IMR-90 (cell line): ENCODE results near the gene CFAP70. TPM values are rescaled to one million over a fixed set of nuclear protein-coding genes. Genes with fewer than 3 reads are reported as not detected.

Source experiments
- ATAC-seq: fragments of 200-7000 bp; cut with Tn5 transposase; 2 replicates; pipeline ENCODE4 v1.9.1; 2020; ENCODE audit warnings: low read depth, mild to moderate bottlenecking, moderate library complexity
- BruUV-seq: library from RNA; stranded (reverse); fragments of 400-500 nt; replicated peaks from 2 replicates; lab custom pipeline; 2021; lab: Mats Ljungman, UMichigan
- CTCF ChIA-PET: fragments of 300-600 bp; formaldehyde crosslinking; extraction: SDS; loops from one replicate; lab custom pipeline; 2021; ENCODE audit warnings: antibody characterized with exemption; lab: Yijun Ruan, JAX
- POLR2A ChIA-PET: fragments of 300-600 bp; sonication (Branson Sonifier 250); formaldehyde crosslinking; loops from one replicate; lab custom pipeline; 2022; ENCODE audit warnings: antibody characterized with exemption; ENCODE audit not compliant: unreplicated experiment; lab: Charles Lee
- DNase-seq: peaks from one replicate; pipeline ENCODE4 v3.0.0; 2013
- H2AFZ ChIP-seq: replicated peaks from 2 replicates; pipeline ENCODE3; 2013; ENCODE audit warnings: low read length, mild to moderate bottlenecking; ENCODE audit not compliant: poor library complexity
- H2AK5ac ChIP-seq: 2 replicates; pipeline ENCODE4 v1.6.1; 2013; ENCODE audit warnings: low read depth, low read length, inconsistent platforms
- H2AK9ac ChIP-seq: replicated peaks from 2 replicates; pipeline ENCODE3; 2013; ENCODE audit warnings: mild to moderate bottlenecking, low read depth, low read length, moderate library complexity; ENCODE audit not compliant: poor library complexity
- H2BK120ac ChIP-seq: 2 replicates; pipeline ENCODE4 v1.6.1; 2013; ENCODE audit warnings: low read depth, low read length, inconsistent platforms
- H2BK15ac ChIP-seq: 3 replicates; pipeline ENCODE4 v1.6.1; 2013; ENCODE audit warnings: low read depth, low read length, inconsistent platforms
- H2BK20ac ChIP-seq: 2 replicates; pipeline ENCODE4 v1.6.1; 2013; ENCODE audit warnings: low read depth, mild to moderate bottlenecking, inconsistent platforms, low read length, moderate library complexity
- H2BK5ac ChIP-seq: 2 replicates; pipeline ENCODE4 v1.6.1; 2013; ENCODE audit warnings: mild to moderate bottlenecking, low read depth, low read length, inconsistent platforms; ENCODE audit not compliant: poor library complexity, severe bottlenecking
- H3K14ac ChIP-seq: replicated peaks from 2 replicates; pipeline ENCODE4 v1.6.1; 2013; ENCODE audit warnings: low read depth, low read length, inconsistent platforms
- H3K18ac ChIP-seq: 2 replicates; pipeline ENCODE4 v1.6.1; 2013; ENCODE audit warnings: low read depth, low read length, control low read depth
- H3K23ac ChIP-seq: 2 replicates; pipeline ENCODE4 v1.6.1; 2013; ENCODE audit warnings: low read depth, low read length, inconsistent platforms
- H3K27ac ChIP-seq: 2 replicates; pipeline ENCODE4 v1.5.1; 2013; ENCODE audit warnings: mild to moderate bottlenecking, control low read depth, low read length; ENCODE audit not compliant: insufficient read depth
- H3K27me3 ChIP-seq: 2 replicates; pipeline ENCODE4 v1.6.1; 2013; ENCODE audit warnings: low read length; ENCODE audit not compliant: control insufficient read depth, insufficient read depth
- H3K36me3 ChIP-seq: 2 replicates; pipeline ENCODE4 v1.6.1; 2013; ENCODE audit warnings: low read length, mixed read lengths; ENCODE audit not compliant: control insufficient read depth, insufficient read depth
- H3K4ac ChIP-seq: 2 replicates; pipeline ENCODE4 v1.6.1; 2013; ENCODE audit warnings: low read depth, low read length, inconsistent platforms
- H3K4me1 ChIP-seq: 2 replicates; pipeline ENCODE4 v1.6.1; 2013; ENCODE audit warnings: low read length, mixed read lengths; ENCODE audit not compliant: control insufficient read depth, insufficient read depth
- H3K4me2 ChIP-seq: 2 replicates; pipeline ENCODE4 v1.6.1; 2013; ENCODE audit warnings: low read depth, mild to moderate bottlenecking, control low read depth, low read length, moderate library complexity
- H3K4me3 ChIP-seq: 2 replicates; pipeline ENCODE4 v1.5.1; 2013; ENCODE audit warnings: low read depth, mild to moderate bottlenecking, control low read depth, low read length, moderate library complexity; ENCODE audit not compliant: insufficient read depth
- H3K56ac ChIP-seq: 2 replicates; pipeline ENCODE4 v1.6.1; 2013; ENCODE audit warnings: low read length, inconsistent platforms; ENCODE audit not compliant: insufficient read depth; ENCODE audit errors: extremely low read depth
- H3K79me1 ChIP-seq, 2 experiments: 2 replicates each; pipeline ENCODE4 v1.6.1; 2013; ENCODE audit warnings: low read length in 2 of 2, inconsistent platforms in 1 of 2, low read depth in 1 of 2
- H3K9ac ChIP-seq: 2 replicates; pipeline ENCODE4 v1.6.1; 2013; ENCODE audit warnings: low read depth, low read length, control low read depth
- H3K9me1 ChIP-seq: 2 replicates; pipeline ENCODE4 v1.6.1; 2013; ENCODE audit warnings: low read length, inconsistent platforms; ENCODE audit not compliant: insufficient read depth
- H3K9me3 ChIP-seq: 2 replicates; pipeline ENCODE4 v1.6.1; 2013; ENCODE audit warnings: low read length; ENCODE audit not compliant: control insufficient read depth, insufficient read depth
- H4K20me1 ChIP-seq: 2 replicates; pipeline ENCODE4 v1.6.1; 2013; ENCODE audit warnings: low read length, inconsistent platforms; ENCODE audit not compliant: insufficient read depth
- H4K5ac ChIP-seq: 2 replicates; pipeline ENCODE4 v1.6.1; 2013; ENCODE audit warnings: mild to moderate bottlenecking, low read depth, low read length, control low read depth
- H4K8ac ChIP-seq, 2 experiments: 2 replicates each; pipeline ENCODE4 v1.6.1; 2013; ENCODE audit warnings: low read depth in 2 of 2, low read length in 2 of 2, control low read depth in 1 of 2, inconsistent platforms in 1 of 2
- H4K91ac ChIP-seq: 2 replicates; pipeline ENCODE4 v1.6.1; 2013; ENCODE audit warnings: low read depth, low read length, inconsistent platforms; ENCODE audit not compliant: insufficient read depth
- CHD1 ChIP-seq: IDR thresholded peaks from 2 replicates; pipeline ENCODE4 v1.6.1; 2012; ENCODE audit warnings: low read depth, low read length, improper control_type of control experiment
- FOS ChIP-seq: fragments of 150-350 bp; IDR thresholded peaks from 2 replicates; pipeline ENCODE4 v1.6.1; 2016; ENCODE audit warnings: low read depth, low read length
- MAFK ChIP-seq: IDR thresholded peaks from 2 replicates; pipeline ENCODE4 v1.6.1; 2012; ENCODE audit warnings: low read depth, low read length, improper control_type of control experiment
- MXI1 ChIP-seq: IDR thresholded peaks from 2 replicates; pipeline ENCODE4 v1.6.1; 2012; ENCODE audit warnings: low read depth, mild to moderate bottlenecking, low read length, moderate library complexity, borderline replicate concordance
- NFE2L2 ChIP-seq: fragments of 150-350 bp; IDR thresholded peaks from 2 replicates; pipeline ENCODE4 v1.6.1; 2016; ENCODE audit warnings: low read depth, mild to moderate bottlenecking, low read length
- RFX5 ChIP-seq: IDR thresholded peaks from 2 replicates; pipeline ENCODE4 v1.8.0; 2012; ENCODE audit warnings: low read depth, mild to moderate bottlenecking, low read length, moderate library complexity
- SMC3 ChIP-seq: fragments of 150-350 bp; IDR thresholded peaks from 2 replicates; pipeline ENCODE4 v1.6.1; 2016; ENCODE audit warnings: low read depth, mild to moderate bottlenecking, antibody characterized with exemption, low read length, moderate library complexity
- WGBS, 2 experiments: methylation state at CpG; one replicate each; pipeline versions ENCODE4 v1.1.5 to v1.1.7; 2013; ENCODE audit warnings: missing lambda C conversion rate in 2 of 2; ENCODE audit not compliant: insufficient read length in 1 of 2; ENCODE audit errors: extremely low coverage in 2 of 2; 5-methylcytosine and 5-hydroxymethylcytosine counted together
- dilution Hi-C: fragments of 300-500 bp; cut with HindIII; formaldehyde crosslinking; loops from one replicate; pipeline ENCODE4 v1.14.3; 2018; ENCODE audit warnings: low sequenced_read_pairs; ENCODE audit not compliant: unreplicated experiment
- in situ Hi-C: fragments of 300-500 bp; cut with MboI; formaldehyde crosslinking; loops from 3 replicates; pipeline ENCODE4 v1.14.3; 2019; ENCODE audit warnings: low sequenced_read_pairs, inconsistent platforms, mixed read lengths
- intact Hi-C: fragments of 100-400 bp; cut with micrococcal nuclease; formaldehyde crosslinking; loops from 2 replicates; pipeline ENCODE4 v1.10.0; 2022
- polyA plus RNA-seq, 3 experiments: library from polyadenylated mRNA; depleted of rRNA; stranded (reverse); fragments of >200 nt; gene quantifications; 2 replicates each; pipeline ENCODE4 v1.2.3, GENCODE V29; 2012; ENCODE audit warnings: low replicate concordance in 1 of 3
- total RNA-seq: library from RNA; depleted of rRNA; stranded (reverse); fragments of >200 nt; gene quantifications from 2 replicates; pipeline ENCODE4 v1.2.3, GENCODE V29; 2012
- TF ChIP-seq, protein P1 (sequence below): fragments of 150-350 bp; IDR thresholded peaks from 2 replicates; pipeline ENCODE4 v1.6.1; 2016; ENCODE audit warnings: low read depth, mild to moderate bottlenecking, low read length, moderate library complexity, borderline replicate concordance

CFAP70 gene
- total and polyA plus RNA-seq, 2 of the 4 experiments (the other 2 are of a cell fraction), result 0.15 to 0.18 TPM

DNA sequence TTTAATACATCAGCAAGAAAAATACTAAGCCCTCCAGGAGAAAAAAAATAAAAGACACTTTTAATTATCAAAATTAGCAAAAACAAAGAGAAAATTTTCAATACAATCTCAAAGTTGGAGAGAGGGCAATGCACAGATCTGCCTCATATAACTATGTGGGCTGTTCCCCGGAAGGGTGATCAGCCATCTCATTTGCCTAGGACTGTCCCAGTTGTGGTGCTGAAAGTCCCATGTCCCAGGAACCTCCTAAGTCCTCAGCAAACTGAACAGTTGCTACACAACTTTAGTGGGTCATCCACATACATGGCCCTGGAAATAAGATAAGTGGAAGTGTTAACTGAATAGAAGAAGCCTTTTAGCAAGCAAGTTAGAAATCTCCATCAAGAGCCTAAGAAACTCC is 14.4 kb downstream of the CFAP70 start:
- Histone ChIP-seq H3K18ac (no peak overlapping the region), H2BK5ac (no peak overlapping the region), H2AFZ (no peak overlapping the region), H3K27ac (no peak overlapping the region), H3K79me1 (no peaks in the 10 kb centered on the region), H3K4ac (no peak overlapping the region), H3K36me3 (no peaks in the 10 kb centered on the region), H2BK15ac (no peak overlapping the region), H2AK5ac (no peak overlapping the region), H3K9me1 (no peaks in the 10 kb centered on the region), H3K9ac (no peak overlapping the region), H4K5ac (no peak overlapping the region), H3K14ac (no peak overlapping the region), H3K9me3 (no peaks in the 10 kb centered on the region), H4K91ac (no peak overlapping the region), H3K23ac (no peak overlapping the region), H3K4me2 (no peak overlapping the region), H4K20me1 (no peaks in the 10 kb centered on the region), H3K56ac (no peak overlapping the region), H4K8ac (no peak overlapping the region), H2BK120ac (no peak overlapping the region), H2AK9ac (no peak overlapping the region), H3K27me3 (peaks cover 4% of the 10 kb centered on the region), H3K4me1 (no peaks in the 10 kb centered on the region), H2BK20ac (no peak overlapping the region), H3K4me3 (no peak overlapping the region)
- ATAC-seq, result no peak
- ChIA-PET CTCF (no interaction called here), POLR2A (no interaction called here)
- dilution Hi-C loops (no loop called here), in situ Hi-C loops (no loop called here), intact Hi-C loops (loop anchor here (5.0 kb wide), 1 partner anchor 42 kb away; no protein-coding TSS in a partner anchor)
- TF ChIP-seq MXI1, result no peak
- no peak for TF ChIP-seq SMC3
- no peak for TF ChIP-seq NFE2L2
- TF ChIP-seq CHD1, result no peak
- TF ChIP-seq MAFK, result no peak
- TF ChIP-seq, protein P1, sequence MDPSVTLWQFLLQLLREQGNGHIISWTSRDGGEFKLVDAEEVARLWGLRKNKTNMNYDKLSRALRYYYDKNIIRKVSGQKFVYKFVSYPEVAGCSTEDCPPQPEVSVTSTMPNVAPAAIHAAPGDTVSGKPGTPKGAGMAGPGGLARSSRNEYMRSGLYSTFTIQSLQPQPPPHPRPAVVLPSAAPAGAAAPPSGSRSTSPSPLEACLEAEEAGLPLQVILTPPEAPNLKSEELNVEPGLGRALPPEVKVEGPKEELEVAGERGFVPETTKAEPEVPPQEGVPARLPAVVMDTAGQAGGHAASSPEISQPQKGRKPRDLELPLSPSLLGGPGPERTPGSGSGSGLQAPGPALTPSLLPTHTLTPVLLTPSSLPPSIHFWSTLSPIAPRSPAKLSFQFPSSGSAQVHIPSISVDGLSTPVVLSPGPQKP, result no peak
- TF ChIP-seq RFX5, result no peak
- TF ChIP-seq FOS, result no peak
- no CpG with 5 or more reads among the region's 1 CpG for WGBS, 2 experiments
- no peak for DNase-seq
- BruUV-seq, result no TSS peak
